Epithelial cell of proximal tubule (primary cell): Measurements from ENCODE around the gene ATF3. TPM values are rescaled to one million over a fixed set of nuclear protein-coding genes. Genes with fewer than 3 reads are reported as not detected.

Experiments used
- DNase-seq: peaks from one replicate; pipeline ENCODE4 v3.0.0-alpha.2; 2011; ENCODE audit warnings: low read depth
- H3K4me3 ChIP-seq: 2 replicates; pipeline ENCODE4 v1.5.1; 2011; ENCODE audit warnings: low read depth, mild to moderate bottlenecking, low read length
- CTCF ChIP-seq: conservative IDR thresholded peaks from 2 replicates; pipeline ENCODE4 v1.5.1; 2012; ENCODE audit warnings: low read depth, mild to moderate bottlenecking, low read length
- total RNA-seq: library from RNA; depleted of rRNA; stranded (reverse); fragments of >200 nt; gene quantifications from 2 replicates; pipeline ENCODE4 v1.2.3, GENCODE V29; 2015

The ATF3 gene
- total RNA-seq, 1 donor from 2014 or later = 18.9 TPM

GRCh38 chr1:212578041-212578440 lies 30.5 kb upstream of the ATF3 start:
- no peak overlapping the region for H3K4me3 ChIP-seq
- TF ChIP-seq CTCF = no peak
- no peak for DNase-seq

GRCh38 chr1:212581034-212581433 lies 27.5 kb upstream of the ATF3 start:
- TF ChIP-seq CTCF = no peak
- no peak overlapping the region for H3K4me3 ChIP-seq
- no peak for DNase-seq

GRCh38 chr1:212582291-212582690 lies 26.3 kb upstream of the ATF3 start:
- no peak for DNase-seq
- no peak for TF ChIP-seq CTCF
- H3K4me3 ChIP-seq = no peak overlapping the region

GRCh38 chr1:212582808-212583615 lies 25.5 kb upstream of the ATF3 start:
- no peak overlapping the region for H3K4me3 ChIP-seq
- no peak for DNase-seq
- TF ChIP-seq CTCF = no peak

GRCh38 chr1:212583643-212584042 lies 24.9 kb upstream of the ATF3 start:
- no peak overlapping the region for H3K4me3 ChIP-seq
- DNase-seq = no peak
- no peak for TF ChIP-seq CTCF

- DNase-seq = no peak
- no peak for TF ChIP-seq CTCF
- no peak overlapping the region for H3K4me3 ChIP-seq
Measured at GRCh38 chr1:212584092-212584886, 24.3 kb upstream of the ATF3 start.

- no peak for TF ChIP-seq CTCF
- no peak for DNase-seq
- no peak overlapping the region for H3K4me3 ChIP-seq
Measured at GRCh38 chr1:212585210-212585609, 23.4 kb upstream of the ATF3 start.
